EL (cell line): ENCODE results near the gene GAD1.
A peak's percentile ranks its signal among the peaks of the same experiment; 100 is the strongest.

Experiments used
- DNase-seq: peaks from one replicate; pipeline ENCODE4 v3.0.0-alpha.2; 2016

The GAD1 gene

DNA sequence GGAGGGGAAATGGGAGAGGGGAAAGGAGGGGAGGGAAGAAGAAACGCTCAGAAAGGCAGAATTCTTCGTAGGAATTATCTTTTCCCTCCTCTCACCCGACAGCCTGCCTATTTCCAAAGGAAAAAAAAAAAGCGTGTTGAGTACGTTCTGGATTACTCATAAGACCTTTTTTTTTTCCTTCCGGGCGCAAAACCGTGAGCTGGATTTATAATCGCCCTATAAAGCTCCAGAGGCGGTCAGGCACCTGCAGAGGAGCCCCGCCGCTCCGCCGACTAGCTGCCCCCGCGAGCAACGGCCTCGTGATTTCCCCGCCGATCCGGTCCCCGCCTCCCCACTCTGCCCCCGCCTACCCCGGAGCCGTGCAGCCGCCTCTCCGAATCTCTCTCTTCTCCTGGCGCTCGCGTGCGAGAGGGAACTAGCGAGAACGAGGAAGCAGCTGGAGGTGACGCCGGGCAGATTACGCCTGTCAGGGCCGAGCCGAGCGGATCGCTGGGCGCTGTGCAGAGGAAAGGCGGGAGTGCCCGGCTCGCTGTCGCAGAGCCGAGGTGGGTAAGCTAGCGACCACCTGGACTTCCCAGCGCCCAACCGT is at the start of gene GAD1:
Gene GAD1 (plus strand): TSS at position 384 of the 589 bp plus-strand sequence. CDS start 1,705 bp downstream, outside the sequence.
- peak; percentile 85 for DNase-seq

DNA sequence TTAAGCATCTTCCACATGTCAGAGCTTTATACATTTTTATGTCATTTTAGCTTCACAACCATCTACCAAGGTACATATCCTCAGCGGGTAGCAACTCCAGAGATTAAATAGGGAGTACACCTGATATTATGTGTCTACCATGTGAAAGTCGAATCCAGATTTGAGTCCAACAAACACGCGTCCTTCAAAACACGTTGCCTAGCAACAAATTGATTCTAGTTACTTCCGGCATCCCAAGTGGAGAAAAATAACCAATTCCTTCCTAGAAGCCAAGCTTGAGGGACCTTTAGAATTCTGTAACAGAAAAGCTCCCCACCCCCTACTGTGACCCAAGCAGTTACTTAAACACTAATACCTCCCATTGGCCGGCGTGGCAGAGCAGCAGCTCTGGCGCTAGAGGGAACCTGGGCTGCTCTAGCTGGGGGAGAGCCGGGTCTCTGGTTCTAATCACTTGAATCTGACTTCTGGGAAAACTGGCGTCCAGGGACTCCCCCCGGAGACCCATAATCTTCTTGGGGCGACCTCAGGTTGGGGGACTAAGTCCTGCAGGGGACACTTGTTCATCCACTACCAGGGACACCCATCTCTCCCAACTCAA is 46.6 kb upstream of the GAD1 start, which contains the start of gene ERICH2:
Gene ERICH2 (plus strand): TSS at position 371 of the 598 bp plus-strand sequence. CDS start 304 bp downstream, outside the sequence.
- peak; percentile 50 for DNase-seq

DNA sequence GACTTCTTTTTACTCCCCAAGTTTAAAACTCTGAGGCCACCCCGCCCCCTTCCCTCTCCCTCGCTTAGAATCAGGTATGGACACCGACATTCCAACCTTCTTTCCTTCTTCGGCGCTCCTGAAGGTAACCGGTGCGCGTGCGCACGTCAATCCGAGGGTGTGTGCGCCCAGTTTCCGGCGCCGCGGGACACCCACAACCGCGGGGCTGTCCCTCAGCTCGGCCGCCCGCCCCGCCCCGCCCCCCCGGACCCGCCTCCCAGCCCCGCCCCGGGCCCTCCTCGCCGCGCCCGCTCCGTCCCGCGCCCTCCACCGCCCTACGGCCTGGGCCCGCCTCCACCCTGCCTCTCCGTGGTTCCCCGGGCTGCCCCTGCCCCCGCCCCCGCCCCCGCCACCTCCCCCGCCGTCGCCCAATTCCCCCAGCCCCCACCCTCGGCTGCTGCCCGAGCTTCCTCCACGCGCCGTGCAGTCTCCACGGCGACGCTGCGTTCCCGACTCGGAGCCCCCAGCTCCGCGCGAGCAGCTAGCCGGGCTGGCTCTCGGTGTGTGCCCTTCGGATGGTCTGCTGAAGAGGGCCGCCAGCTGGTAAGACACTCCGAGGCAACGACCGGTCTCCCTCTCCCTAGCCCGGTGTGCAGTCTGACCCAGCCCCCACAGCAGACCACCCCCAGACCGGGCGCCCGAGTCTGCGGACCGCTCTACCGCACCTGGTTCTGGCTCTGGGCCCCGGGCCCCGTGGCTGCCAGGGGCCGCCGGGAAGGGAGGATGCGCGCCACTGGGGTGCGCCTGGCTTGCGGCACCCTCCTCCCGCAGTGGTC is 45.9 kb upstream of the GAD1 start:
- DNase-seq = peak; percentile 66

DNA sequence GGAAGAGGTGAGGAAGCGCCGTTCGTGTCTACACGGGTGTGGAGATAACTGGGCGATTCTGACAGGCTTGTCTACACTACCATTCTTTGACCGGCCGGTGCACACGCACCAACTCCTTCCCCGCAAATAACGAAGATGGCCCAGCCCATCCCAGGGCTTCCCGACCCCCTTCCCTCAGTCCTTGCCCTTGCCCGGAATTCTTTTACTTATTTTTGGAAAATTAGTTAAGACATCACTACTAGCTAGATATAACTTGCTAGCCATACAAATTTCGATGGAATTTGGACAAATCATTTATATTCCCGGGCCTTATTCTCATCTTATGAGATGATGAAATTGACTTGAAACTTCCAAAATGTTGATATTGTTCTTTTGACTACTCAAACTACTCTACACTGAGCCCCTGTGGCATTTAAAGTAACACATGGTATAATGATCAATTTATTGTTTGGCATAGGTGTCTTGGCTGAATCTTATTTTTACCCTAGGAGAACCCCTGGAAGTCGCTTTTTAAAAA is 45.2 kb upstream of the GAD1 start:
- DNase-seq = no peak

DNA sequence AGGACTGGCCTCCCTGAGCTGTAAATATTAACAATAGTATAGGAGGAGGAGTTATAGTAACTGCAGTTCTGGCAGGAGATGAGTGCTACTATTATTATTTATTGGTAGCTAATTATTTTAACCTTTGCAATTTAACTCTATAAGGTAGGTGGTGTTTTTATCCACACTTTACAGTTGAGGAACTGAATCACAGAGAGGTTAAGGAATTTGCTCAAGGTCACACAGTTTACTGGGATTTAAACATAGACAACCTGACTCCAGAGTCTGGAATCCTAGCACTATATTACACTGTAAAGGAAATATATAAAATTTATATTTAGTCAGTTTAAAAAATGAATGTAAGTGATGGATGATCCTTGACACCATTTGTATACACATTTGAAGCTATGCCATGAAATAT is 44.4 kb upstream of the GAD1 start:
- no peak for DNase-seq

DNA sequence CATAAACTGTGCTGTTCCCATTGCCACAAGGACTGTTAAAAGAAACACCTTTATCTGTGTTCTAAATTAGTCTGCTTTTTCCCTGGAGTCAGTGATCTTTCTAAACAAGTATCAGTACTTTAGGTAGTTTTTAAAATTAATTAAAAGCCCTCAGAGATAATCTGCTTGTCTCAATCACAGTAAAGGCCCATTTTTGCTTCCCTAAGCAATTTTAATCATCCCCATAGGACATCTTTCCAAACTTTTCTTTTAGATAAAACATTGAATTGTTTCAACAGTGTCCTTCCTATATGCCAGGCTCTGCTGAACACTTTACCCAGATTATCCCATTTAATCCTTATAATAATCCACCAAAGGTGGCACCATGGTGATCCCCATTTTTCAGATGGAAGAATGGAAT is 42.6 kb upstream of the GAD1 start:
- DNase-seq = no peak

DNA sequence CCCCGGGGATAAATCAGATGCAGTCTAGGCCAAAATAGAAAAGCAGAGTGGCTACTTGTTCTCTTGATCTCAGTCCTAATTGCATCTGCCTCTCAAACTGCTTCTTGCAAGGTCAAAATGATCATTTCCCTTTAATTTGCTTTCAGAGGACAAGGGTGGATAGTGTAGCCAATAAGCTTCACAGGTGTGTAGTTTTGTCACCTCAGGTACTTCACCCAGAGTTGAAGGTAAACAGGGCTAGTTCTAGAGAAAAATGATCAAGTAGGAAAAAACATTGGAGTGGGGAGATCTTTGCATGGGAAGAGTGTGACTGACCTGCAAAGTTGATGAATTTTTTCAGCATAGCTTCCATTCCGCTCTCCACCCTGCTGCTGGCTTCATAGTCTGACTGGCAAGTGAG is 37.8 kb upstream of the GAD1 start:
- DNase-seq = no peak

DNA sequence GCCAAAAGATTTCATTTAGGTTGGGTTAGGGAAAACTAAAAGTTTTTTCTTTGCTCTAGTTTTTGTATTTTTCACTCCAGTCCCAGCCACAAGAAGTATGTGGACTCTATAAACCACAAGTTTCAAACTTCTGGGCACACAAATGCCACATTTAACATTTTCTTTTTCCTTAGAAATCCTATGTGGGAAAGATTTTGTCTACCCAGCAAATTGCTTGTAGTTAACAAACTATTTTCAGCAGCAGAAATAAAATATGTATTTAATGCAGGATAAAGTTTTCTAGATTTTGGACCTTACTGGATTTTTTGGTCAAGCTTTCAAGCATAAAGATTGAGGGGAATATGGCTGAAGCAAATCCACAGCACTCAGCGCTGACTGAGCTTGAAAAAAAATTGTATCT is 37.4 kb upstream of the GAD1 start:
- no peak for DNase-seq

DNA sequence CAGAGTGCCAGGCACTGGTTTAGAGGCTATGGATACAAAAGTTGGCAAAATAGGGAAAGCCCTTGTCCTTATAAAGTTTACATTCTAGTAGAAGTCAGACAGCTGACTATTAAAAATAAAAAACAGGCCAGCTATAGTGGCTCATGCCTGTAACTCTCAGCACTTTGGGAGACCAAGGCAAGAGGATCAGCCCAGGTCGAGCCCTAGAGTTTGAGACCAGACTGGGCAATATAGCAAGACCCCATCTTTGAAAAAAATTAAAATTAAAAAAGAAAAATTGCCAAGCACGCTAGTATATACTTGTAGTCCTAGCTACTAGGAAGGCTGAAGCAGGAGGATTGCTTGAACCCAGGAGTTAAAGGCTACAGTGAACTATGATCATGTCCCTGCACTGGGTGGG is 34.0 kb upstream of the GAD1 start:
- no peak for DNase-seq

DNA sequence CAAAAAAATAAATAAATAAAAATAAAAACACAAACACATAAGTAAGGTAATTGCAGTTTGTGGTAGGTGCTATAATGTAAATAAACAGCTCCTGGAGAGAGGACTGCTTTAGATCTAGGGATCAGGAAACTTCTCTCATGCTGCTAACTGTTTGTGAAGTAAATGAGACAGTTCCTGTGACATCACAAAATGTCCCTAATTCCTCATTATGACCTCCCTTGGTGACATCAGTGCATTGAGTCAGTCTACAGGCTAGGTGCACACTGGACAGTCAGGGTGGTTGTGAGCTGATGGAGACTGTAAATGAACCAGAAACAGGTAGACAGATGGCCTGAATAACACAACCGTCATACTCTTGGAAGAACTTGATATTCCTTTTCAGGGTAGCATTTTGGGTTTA is 33.1 kb upstream of the GAD1 start:
- no peak for DNase-seq

DNA sequence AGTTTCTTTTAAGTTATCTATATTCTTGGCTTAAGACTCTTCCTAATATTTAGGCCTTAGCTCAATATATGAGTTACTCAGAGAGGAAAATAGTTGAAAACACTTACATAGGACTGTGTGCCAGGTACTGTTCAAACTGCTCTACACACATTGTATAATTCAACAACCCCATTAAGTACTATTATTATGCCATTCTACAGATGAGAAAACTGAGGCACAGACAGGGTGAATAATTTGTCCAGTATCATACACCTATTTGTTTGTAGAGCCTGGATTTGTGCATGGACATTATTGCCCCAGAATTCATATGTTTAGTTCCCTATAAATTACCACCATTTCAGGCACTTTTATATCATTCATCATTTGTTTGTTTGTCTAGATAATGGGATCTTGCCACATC is 17.7 kb upstream of the GAD1 start:
- DNase-seq = no peak

DNA sequence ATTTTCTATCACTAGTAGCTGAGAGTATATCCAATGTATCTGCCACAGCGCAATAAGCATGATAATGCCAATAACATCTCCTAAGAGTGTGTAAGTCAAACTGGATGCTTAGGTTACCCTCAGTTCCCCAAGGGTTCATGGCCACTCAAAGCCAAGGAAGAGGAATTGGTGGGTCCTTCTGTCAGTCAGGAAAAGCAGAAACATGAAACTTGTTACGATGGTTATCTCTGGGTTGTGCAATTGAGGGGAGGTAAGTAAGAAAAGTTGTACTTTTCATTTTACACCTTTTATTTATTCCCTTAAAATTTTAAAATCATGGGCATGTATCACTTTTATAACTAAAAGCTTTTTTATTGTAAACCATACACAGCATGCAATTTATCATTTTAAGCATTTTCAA is 10.1 kb upstream of the GAD1 start:
- DNase-seq = no peak

DNA sequence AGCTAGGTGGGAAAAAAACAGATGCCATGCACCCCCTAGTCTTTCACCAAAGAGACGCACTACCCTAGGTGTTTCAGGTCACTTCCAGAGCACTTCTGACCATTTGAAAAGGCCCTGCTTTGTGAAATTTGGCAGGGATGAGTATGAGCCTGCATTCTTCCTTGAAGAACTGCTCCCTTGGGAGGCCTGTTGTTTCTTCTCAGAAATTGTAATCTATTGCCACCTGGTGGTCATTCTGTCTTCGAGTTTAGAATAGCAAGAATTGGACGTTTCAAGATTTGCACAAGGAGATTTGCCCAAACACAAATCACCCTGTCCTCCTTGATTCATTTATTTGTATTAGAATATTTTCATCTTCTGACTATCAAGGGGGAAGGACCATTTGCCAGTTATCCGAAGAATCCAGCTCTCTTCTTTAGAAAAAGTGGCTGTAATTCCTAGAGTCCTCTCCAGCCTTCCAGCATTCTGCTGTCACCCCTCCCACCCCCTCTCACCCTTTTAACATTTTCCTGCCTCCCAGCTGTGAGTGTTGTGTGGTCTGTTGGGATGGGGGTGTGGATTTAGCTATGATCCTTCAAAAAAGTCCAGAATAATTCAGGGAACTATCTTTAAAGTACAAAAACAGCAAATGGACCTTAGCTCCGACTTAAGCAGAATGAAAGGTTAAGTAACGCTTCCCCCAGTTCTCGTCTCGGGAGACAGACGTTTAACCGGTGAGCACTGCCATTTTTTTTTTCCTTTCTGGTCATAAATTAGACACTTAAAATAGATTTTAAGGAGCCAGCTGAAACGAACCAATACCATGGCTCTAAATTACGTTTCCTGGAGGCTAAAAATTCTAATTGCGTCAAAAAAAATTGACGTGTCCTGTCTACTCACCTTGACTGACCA is 3.7 kb upstream of the GAD1 start:
- peak; percentile 75 for DNase-seq

DNA sequence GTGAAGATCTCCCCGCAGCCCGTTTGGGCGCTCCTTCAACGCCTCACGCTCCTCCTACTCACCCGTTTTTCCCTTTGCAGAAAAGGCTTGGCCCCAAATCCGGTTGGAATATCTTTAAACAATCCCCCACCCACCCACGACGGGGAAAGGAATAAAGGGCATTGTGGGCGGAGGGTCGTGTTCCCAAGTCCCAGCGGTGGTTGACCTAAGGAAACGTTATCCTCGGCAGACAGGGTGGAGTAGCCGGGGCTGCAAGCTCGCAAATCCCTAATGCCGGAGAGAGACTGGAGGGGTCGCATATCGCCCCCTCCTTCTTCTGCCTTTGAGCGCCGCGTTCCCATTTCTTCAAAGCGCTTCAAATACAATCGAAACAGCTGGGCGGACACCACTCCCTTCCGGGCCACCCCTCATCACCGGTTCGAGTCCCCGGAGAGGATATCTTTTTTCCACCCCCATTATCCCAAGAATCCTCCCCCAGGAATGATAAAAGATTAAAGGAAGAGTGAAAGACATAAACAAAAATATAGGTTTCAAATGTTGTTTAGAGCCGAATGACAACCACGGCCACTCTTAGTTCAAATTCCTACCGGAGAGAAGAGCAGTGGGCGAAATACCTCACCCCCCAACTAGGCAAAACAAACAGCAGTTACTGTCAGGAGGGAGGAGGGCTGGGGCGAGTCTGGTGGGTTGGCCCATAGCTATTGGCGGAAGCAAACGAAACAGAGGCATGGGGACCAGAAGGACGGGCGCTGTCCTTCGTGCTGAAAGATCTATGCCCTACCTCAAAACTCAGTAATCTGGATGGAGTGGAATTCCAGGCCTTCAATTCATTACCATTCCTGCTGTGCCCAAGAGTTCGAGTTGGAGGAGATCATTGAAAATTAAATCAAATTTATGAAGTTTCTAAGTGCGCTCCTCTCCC is 2.8 kb upstream of the GAD1 start:
- DNase-seq = peak; percentile 42

DNA sequence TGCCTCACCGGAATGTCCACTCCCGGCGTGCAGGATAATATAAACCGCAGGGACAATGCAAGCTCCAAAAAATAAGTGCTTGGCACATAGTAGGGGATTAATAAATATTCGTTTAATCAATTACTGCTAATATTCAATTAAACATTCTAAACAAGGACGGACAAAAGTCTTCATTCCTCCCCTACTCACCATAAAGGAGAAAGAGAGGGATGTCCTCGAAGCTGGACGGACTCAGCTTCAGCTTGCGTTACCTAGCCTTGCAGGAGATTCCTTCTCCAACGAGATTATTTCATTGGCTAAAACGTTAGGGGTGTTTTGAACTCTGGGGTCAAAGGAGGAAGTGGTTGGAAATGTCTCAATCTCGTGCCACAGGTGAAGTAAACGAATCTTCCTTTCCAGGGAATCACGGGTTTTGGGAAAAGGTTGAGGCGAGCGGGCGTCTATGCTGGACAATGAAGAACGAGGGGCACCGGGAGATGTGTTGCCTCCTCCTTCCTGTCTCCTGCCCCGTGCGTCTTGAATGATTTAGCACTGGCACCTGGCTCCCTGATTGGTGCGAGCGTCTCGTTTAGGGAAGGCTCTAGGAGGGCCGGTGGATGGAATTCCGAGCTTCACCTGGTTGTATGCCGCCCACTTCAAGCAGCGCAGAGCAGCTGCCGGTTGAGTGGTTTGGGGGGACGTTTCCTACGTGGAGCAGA is 2.0 kb upstream of the GAD1 start:
- DNase-seq = no peak

DNA sequence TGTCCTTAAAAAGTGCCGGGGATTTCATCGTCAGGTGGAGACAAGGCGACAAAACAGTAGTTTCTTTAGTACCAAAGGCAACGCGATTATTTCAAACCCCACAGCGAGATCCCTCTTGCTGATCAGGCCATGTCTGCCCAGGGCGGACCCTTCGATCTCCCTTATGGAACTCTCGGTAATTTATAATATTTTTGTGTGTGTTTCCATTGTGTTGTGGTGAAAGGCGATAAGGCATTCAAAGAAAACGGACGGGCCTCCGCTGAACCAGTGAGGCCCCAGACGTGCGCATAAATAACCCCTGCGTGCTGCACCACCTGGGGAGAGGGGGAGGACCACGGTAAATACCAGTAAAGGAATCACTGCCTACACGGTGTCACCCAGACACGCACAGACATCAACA is 1.4 kb upstream of the GAD1 start:
- DNase-seq = no peak

DNA sequence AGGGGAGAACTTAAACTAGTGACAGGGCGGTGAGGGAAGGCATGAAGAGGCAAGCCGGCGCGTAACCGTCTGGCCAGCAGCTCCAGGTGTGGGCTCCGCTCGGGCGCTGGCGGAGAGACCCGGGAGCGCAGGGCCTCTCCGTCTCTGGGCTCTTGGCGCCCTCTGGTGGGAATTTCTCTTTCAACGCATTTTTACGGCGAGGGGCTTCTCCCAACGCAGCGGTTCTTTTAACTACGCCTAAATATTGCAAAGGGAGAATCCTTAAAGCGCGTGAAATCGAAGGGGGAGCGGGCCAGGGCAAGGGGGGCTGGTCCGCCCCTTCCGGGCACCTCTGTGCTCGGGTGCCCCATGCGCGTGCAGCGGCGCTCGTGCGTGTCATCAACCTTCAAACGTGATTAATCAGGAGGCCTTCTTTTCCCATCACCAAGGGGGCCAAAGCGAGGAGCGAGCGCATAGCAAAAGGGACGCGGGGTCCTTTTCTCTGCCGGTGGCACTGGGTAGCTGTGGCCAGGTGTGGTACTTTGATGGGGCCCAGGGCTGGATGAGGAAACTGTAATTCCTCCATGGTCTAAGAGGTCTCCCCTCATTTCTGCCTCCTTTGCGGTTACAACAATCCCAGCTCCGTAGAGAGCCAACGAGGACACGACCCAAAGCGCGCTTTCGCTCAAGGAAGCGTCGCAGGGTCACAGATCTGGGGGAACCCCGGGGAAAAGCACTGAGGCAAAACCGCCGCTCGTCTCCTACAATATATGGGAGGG is 762 bp upstream of the GAD1 start:
- DNase-seq = peak; percentile 53

DNA sequence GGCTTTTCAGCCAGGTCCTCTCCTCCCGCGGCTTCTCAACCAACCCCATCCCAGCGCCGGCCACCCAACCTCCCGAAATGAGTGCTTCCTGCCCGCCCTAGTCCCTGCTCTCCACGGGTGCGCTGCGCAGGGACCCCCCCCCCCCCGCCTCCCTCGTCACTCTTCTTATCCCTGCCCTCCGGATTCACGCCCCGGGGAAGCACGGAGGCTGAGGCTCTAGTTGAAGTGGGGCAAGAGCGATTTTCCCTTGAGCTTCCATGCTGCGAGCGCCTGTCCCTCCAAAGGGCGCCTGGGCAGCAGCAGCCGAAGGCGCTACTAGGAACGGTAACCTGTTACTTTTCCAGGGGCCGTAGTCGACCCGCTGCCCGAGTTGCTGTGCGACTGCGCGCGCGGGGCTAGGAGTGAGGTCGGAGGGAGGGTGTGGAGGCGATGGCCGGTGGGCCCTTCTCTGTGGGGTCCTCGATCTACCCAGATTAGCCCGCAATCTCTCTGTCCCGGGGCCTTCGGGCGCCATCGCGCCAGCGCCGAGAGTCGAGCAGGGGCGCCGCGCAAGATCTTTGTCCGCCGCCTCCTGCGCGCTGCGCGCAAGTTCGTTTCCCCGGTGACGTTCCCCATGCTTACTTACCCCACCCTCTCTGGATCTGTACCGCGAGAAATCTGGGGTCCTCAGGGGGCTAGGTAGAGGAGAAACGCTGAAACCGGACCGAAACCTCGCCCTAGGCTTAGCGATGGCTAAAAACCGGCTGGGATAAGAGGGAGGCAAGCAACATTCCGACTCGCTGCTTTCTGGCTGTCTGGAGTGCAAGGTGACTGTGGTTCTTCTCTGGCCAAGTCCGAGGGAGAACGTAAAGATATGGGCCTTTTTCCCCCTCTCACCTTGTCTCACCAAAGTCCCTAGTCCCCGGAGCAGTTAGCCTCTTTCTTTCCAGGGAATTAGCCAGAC is 677 bp downstream of the GAD1 start:
- DNase-seq = peak; percentile 42
